ENCODE data around the gene CAND2. TPM values are rescaled to one million over a fixed set of nuclear protein-coding genes. Genes with fewer than 3 reads are reported as not detected.

The CAND2 gene
- total and polyA plus RNA-seq, 3 donors from 2014 or later, result 38.0 to 128 (median 118) TPM

GRCh38 chr3:12833222-12834161 is 37.0 kb downstream of the CAND2 start:
- peaks cover 8% of the 10 kb centered on the region for H3K4me1 ChIP-seq
- no peaks in the 10 kb centered on the region for H3K27me3 ChIP-seq
- no peaks in the 10 kb centered on the region for H3K36me3 ChIP-seq (ENCODE audit: low read depth, missing control alignments)
- intact Hi-C loops (cut with DNase I; ENCODE audit: low total_unique reads), result no loop called here
- no peak for TF ChIP-seq POLR2A (IDR thresholded peaks at IDR 0.05)
- no peak for TF ChIP-seq CTCF (IDR thresholded peaks at IDR 0.05)
- H3K9me3 ChIP-seq, result no peaks in the 10 kb centered on the region
- WGBS, 2 donors, result 81 to 83% methylated on average over 13 of the region's 13 CpGs
- H3K27ac ChIP-seq, result no peak overlapping the region
- H3K4me3 ChIP-seq, result no peak overlapping the region
- no peak for DNase-seq

DNA sequence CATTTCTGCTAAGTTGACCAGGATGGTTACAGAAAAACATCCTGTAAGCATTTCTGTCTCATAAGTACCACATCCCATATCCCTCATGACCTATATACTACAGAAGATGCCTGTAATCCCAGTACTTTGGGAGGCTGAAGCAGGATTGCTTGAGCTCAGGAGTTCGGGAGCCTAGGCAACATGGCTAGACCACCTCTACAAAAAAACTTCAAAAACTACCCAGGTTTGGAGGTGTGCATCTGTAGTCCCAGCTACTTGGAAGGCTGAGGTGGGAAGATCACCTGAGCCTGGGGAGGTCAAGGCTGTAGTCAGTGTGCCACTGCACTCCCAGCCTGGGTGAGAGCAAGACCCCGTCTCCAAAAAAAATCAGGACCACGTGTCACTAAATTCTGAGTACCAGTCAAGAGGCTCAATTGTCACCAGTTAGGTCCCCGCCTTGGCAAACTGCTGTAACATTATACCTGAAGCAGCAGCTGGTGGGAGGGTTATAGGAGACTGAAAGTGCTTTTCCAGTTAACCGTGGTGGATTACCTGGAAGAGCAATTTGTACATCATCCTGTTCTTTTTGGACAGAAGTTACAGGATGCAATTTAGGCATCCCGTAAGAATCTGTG is 38.7 kb downstream of the CAND2 start:
- Histone ChIP-seq H3K4me3 (no peak overlapping the region), H3K36me3 (ENCODE audit: low read depth, missing control alignments) (no peaks in the 10 kb centered on the region), H3K9me3 (no peaks in the 10 kb centered on the region), H3K4me1 (peaks cover 23% of the 10 kb centered on the region), H3K27me3 (no peaks in the 10 kb centered on the region), H3K27ac (no peak overlapping the region)
- 75 to 79% methylated on average over 6 of the region's 6 CpGs for WGBS, 2 donors
- no peak for TF ChIP-seq CTCF (IDR thresholded peaks at IDR 0.05)
- TF ChIP-seq POLR2A (IDR thresholded peaks at IDR 0.05), result no peak
- DNase-seq, result no peak
- intact Hi-C loops (cut with DNase I; ENCODE audit: low total_unique reads), result no loop called here

GRCh38 chr3:12837295-12837986 is 41.0 kb downstream of the CAND2 start:
- Histone ChIP-seq H3K27ac (peak overlapping the region in 1 of 2 donors; percentile 14), H3K4me3 (no peak overlapping the region), H3K27me3 (no peaks in the 10 kb centered on the region), H3K9me3 (no peaks in the 10 kb centered on the region), H3K4me1 (peaks cover 24% of the 10 kb centered on the region), H3K36me3 (ENCODE audit: low read depth, missing control alignments) (no peaks in the 10 kb centered on the region)
- intact Hi-C loops (cut with DNase I; ENCODE audit: low total_unique reads), result no loop called here
- TF ChIP-seq POLR2A (IDR thresholded peaks at IDR 0.05) (no peak), CTCF (IDR thresholded peaks at IDR 0.05) (no peak)
- DNase-seq, result no peak
- 65 to 74% methylated on average over 6 of the region's 6 CpGs for WGBS, 2 donors

DNA sequence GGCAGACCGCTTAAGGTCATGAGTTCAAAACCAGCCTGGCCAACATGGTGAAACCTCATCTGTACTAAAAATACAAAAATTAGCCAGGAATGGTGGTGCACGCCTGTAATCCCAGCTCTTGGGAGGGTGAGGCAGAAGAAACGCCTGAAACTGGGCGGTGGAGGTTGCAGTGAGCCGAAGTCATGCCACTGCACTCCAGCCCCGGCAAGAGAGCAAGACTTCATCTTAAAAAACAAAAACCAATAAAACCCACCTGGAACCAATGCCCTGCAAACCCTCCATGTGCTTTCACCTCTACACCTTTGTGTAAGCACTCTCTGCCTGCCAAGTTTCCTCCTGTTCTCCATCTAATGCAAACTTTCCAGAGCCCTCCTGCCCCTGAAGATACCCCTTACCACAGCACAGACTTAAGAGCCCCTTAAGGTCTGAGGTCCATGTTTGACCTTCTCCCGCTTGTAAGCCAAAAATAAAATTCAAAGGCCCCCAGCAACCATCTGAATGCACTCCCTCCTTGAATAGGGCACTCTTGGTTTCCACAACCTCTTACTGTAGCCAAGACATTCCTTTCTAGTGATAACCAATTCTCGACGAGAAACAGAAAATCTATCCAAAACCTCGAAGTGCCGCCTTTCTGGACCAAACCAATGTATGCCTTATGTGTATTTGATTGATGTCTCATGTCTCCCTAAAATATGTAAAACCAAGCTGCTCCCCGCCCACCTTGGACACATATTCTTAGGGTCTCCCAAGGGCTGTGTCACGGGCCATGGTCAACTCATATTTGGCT is 41.9 kb downstream of the CAND2 start:
- no peak for DNase-seq
- WGBS, 2 donors, result 61 to 73% methylated on average over 13 of the region's 13 CpGs
- intact Hi-C loops (cut with DNase I; ENCODE audit: low total_unique reads), result no loop called here
- Histone ChIP-seq H3K4me3 (no peak overlapping the region), H3K9me3 (no peaks in the 10 kb centered on the region), H3K27ac (peak overlapping the region in 1 of 2 donors; percentile 14), H3K27me3 (no peaks in the 10 kb centered on the region), H3K4me1 (peaks cover 24% of the 10 kb centered on the region), H3K36me3 (ENCODE audit: low read depth, missing control alignments) (no peaks in the 10 kb centered on the region)
- TF ChIP-seq CTCF (IDR thresholded peaks at IDR 0.05) (no peak), POLR2A (IDR thresholded peaks at IDR 0.05) (no peak)

All from testis (tissue), 3 donors.